HepG2 (cell line): ENCODE data around the gene GLB1L. TPM values are rescaled to one million over a fixed set of nuclear protein-coding genes. Genes with fewer than 3 reads are reported as not detected.
A peak's percentile ranks its signal among the peaks of the same experiment; 100 is the strongest.

Source experiments
- CREB1 ChIP-seq, 2 experiments: fragments of 450-650 bp in 1 of 2; IDR thresholded peaks; 2 replicates each; pipeline ENCODE4 v1.6.1; 2016 to 2017; ENCODE audit warnings: control low read depth in 1 of 2, mild to moderate bottlenecking in 1 of 2, missing compliant biosample characterization in 1 of 2, missing genetic modification characterization in 1 of 2
- MXI1 ChIP-seq: IDR thresholded peaks from 3 replicates; pipeline ENCODE4 v1.6.1; 2012; ENCODE audit warnings: low read depth, low read length, inconsistent platforms, borderline replicate concordance
- MZF1 ChIP-seq: sonication (generic); formaldehyde crosslinking; IDR thresholded peaks from 2 replicates; pipeline ENCODE4 v1.8.1; 2023; ENCODE audit warnings: mild to moderate bottlenecking, missing genetic modification reagents, borderline replicate concordance
- NAIF1 ChIP-seq: sonication (generic); formaldehyde crosslinking; IDR thresholded peaks from 2 replicates; pipeline ENCODE4 v1.5.0; 2020; ENCODE audit warnings: mild to moderate bottlenecking, missing genetic modification reagents, borderline replicate concordance
- POLR2AphosphoS2 ChIP-seq: IDR thresholded peaks from 2 replicates; pipeline ENCODE4 v1.6.1; 2011; ENCODE audit warnings: low read depth, low read length, improper control_type of control experiment
- SAP130 ChIP-seq: IDR thresholded peaks from 2 replicates; pipeline ENCODE4 v1.6.1; 2016; ENCODE audit warnings: low read depth
- SATB2 ChIP-seq: sonication (generic); formaldehyde crosslinking; IDR thresholded peaks from 2 replicates; pipeline ENCODE4 v1.5.0; 2020; ENCODE audit warnings: missing genetic modification reagents
- SMC3 ChIP-seq: IDR thresholded peaks from 2 replicates; pipeline ENCODE4 v1.6.1; 2011; ENCODE audit warnings: low read length, improper control_type of control experiment
- SNAI1 ChIP-seq: sonication (generic); formaldehyde crosslinking; IDR thresholded peaks from 2 replicates; pipeline ENCODE4 v1.5.0; 2020; ENCODE audit warnings: mild to moderate bottlenecking, missing genetic modification reagents, borderline replicate concordance
- YEATS2 ChIP-seq: sonication (generic); formaldehyde crosslinking; IDR thresholded peaks from 2 replicates; pipeline ENCODE4 v1.4.0; 2020; ENCODE audit warnings: missing genetic modification reagents, borderline replicate concordance
- ZNF30 ChIP-seq: sonication (generic); formaldehyde crosslinking; IDR thresholded peaks from 2 replicates; pipeline ENCODE4 v1.5.0; 2020; ENCODE audit warnings: mild to moderate bottlenecking, missing genetic modification reagents
- ZNF460 ChIP-seq: sonication (generic); formaldehyde crosslinking; IDR thresholded peaks from 2 replicates; pipeline ENCODE4 v1.5.1; 2020; ENCODE audit warnings: missing genetic modification reagents, mild to moderate bottlenecking, borderline replicate concordance
- polyA plus RNA-seq, 8 experiments: library from polyadenylated mRNA; depleted of rRNA in 3 of 8; stranded (reverse) in 7 of 8; unstranded in 1 of 8; fragments of >200 nt; fragmentation: Illumina TruSeq in 4 of 8; extraction: Trizol in 4 of 8; gene quantifications; 2 replicates each; pipeline versions ENCODE4 v1.2.1 to v1.2.3, GENCODE V29; 2011 to 2016; ENCODE audit warnings: low read depth in 4 of 8, missing spikeins in 1 of 8, mixed read lengths in 1 of 8; ENCODE audit not compliant: insufficient read depth in 1 of 8
- total RNA-seq, 5 experiments: library from RNA; depleted of rRNA; stranded (reverse); fragments of >200 nt; fragmentation: Illumina TruSeq; extraction: Trizol; gene quantifications; 2 replicates each; pipeline ENCODE4 v1.2.3, GENCODE V29; 2016; ENCODE audit warnings: low read depth in 1 of 5
- TF ChIP-seq, protein P1 (sequence below): sonication (generic); formaldehyde crosslinking; IDR thresholded peaks from 2 replicates; pipeline ENCODE4 v1.5.0; 2020; ENCODE audit warnings: mild to moderate bottlenecking, missing genetic modification reagents, borderline replicate concordance
- TF ChIP-seq, protein P2 (sequence below): sonication (generic); formaldehyde crosslinking; conservative IDR thresholded peaks from 2 replicates; pipeline ENCODE4 v1.4.0; 2020; ENCODE audit warnings: mild to moderate bottlenecking, missing genetic modification reagents, moderate library complexity
- TF ChIP-seq, protein P3 (sequence below): sonication (generic); formaldehyde crosslinking; IDR thresholded peaks from 2 replicates; pipeline ENCODE4 v1.5.1; 2020; ENCODE audit warnings: mild to moderate bottlenecking, missing genetic modification reagents, borderline replicate concordance

The GLB1L gene
- total and polyA plus RNA-seq, 2 of the 13 experiments (the other 11 are each of a cell fraction or from before 2014, with no cell fraction given) = 6.8 to 7.3 TPM

DNA sequence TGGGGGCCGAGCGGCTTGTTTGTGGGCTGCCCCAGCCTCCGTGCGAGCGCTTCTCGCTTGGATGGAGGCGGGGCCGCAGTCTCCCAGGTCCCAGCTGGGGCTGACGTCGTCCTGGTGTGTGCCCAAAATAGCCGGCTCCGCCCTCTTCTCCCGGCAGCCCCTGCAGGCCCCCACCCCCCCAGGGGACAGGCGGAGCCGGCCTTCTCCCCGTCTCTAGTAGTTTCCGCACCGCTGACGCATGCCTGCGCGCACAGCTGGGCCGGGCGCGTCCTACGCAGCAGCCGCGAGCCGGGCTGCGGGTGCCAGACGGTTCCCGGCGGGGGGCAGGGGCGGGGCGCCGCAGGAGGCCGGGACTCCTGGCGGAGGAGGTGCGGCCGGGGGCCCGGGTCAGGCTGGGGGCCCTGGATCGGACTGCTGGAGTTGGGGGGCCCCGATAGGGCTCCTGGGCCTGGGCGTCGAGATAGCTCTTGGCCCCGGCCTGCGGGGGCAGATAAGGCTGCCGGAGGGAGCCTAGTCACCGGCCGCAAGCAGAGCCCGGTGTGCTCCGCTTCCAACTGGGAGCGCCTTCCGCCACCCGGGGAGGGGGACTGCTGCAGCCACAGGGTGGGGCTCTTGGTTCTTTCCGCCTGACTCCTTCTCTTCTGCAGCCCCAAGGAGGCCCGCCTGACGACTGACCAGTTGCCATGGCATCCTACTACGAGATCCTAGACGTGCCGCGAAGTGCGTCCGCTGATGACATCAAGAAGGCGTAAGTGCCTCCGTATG is 34.1 kb upstream of the GLB1L start, which contains the start of gene DNAJB2 (continued):
- TF ChIP-seq YEATS2 (CRISPR knock-in tag) (peak; percentile 82; the same call in 1 of the 2 replicates), SMC3 (no peak), SATB2 (CRISPR knock-in tag) (peak; percentile 36; the same call in 1 of the 2 replicates), ZNF30 (CRISPR knock-in tag) (no peak), NAIF1 (peak; percentile 91), POLR2AphosphoS2 (no peak), CREB1 (IDR thresholded peaks at IDR 0.05) (peak; percentile 80), CREB1 (CRISPR knock-in tag; IDR thresholded peaks at IDR 0.05) (peak; percentile 60; the same call in 1 of the 2 replicates), ZNF460 (CRISPR knock-in tag) (no peak), SNAI1 (CRISPR knock-in tag) (no peak), MZF1 (CRISPR knock-in tag) (no peak), MXI1 (peak; percentile 95; the same call in 2 of the 3 replicates), SAP130 (peak; percentile 98)
- TF ChIP-seq, protein P1, sequence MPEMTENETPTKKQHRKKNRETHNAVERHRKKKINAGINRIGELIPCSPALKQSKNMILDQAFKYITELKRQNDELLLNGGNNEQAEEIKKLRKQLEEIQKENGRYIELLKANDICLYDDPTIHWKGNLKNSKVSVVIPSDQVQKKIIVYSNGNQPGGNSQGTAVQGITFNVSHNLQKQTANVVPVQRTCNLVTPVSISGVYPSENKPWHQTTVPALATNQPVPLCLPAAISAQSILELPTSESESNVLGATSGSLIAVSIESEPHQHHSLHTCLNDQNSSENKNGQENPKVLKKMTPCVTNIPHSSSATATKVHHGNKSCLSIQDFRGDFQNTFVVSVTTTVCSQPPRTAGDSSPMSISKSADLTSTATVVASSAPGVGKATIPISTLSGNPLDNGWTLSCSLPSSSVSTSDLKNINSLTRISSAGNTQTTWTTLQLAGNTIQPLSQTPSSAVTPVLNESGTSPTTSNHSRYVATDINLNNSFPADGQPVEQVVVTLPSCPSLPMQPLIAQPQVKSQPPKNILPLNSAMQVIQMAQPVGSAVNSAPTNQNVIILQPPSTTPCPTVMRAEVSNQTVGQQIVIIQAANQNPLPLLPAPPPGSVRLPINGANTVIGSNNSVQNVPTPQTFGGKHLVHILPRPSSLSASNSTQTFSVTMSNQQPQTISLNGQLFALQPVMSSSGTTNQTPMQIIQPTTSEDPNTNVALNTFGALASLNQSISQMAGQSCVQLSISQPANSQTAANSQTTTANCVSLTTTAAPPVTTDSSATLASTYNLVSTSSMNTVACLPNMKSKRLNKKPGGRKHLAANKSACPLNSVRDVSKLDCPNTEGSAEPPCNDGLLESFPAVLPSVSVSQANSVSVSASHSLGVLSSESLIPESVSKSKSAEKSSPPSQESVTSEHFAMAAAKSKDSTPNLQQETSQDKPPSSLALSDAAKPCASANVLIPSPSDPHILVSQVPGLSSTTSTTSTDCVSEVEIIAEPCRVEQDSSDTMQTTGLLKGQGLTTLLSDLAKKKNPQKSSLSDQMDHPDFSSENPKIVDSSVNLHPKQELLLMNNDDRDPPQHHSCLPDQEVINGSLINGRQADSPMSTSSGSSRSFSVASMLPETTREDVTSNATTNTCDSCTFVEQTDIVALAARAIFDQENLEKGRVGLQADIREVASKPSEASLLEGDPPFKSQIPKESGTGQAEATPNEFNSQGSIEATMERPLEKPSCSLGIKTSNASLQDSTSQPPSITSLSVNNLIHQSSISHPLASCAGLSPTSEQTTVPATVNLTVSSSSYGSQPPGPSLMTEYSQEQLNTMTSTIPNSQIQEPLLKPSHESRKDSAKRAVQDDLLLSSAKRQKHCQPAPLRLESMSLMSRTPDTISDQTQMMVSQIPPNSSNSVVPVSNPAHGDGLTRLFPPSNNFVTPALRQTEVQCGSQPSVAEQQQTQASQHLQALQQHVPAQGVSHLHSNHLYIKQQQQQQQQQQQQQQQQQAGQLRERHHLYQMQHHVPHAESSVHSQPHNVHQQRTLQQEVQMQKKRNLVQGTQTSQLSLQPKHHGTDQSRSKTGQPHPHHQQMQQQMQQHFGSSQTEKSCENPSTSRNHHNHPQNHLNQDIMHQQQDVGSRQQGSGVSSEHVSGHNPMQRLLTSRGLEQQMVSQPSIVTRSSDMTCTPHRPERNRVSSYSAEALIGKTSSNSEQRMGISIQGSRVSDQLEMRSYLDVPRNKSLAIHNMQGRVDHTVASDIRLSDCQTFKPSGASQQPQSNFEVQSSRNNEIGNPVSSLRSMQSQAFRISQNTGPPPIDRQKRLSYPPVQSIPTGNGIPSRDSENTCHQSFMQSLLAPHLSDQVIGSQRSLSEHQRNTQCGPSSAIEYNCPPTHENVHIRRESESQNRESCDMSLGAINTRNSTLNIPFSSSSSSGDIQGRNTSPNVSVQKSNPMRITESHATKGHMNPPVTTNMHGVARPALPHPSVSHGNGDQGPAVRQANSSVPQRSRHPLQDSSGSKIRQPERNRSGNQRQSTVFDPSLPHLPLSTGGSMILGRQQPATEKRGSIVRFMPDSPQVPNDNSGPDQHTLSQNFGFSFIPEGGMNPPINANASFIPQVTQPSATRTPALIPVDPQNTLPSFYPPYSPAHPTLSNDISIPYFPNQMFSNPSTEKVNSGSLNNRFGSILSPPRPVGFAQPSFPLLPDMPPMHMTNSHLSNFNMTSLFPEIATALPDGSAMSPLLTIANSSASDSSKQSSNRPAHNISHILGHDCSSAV = no peak; the same call in 1 of the 2 replicates
- TF ChIP-seq, protein P2, sequence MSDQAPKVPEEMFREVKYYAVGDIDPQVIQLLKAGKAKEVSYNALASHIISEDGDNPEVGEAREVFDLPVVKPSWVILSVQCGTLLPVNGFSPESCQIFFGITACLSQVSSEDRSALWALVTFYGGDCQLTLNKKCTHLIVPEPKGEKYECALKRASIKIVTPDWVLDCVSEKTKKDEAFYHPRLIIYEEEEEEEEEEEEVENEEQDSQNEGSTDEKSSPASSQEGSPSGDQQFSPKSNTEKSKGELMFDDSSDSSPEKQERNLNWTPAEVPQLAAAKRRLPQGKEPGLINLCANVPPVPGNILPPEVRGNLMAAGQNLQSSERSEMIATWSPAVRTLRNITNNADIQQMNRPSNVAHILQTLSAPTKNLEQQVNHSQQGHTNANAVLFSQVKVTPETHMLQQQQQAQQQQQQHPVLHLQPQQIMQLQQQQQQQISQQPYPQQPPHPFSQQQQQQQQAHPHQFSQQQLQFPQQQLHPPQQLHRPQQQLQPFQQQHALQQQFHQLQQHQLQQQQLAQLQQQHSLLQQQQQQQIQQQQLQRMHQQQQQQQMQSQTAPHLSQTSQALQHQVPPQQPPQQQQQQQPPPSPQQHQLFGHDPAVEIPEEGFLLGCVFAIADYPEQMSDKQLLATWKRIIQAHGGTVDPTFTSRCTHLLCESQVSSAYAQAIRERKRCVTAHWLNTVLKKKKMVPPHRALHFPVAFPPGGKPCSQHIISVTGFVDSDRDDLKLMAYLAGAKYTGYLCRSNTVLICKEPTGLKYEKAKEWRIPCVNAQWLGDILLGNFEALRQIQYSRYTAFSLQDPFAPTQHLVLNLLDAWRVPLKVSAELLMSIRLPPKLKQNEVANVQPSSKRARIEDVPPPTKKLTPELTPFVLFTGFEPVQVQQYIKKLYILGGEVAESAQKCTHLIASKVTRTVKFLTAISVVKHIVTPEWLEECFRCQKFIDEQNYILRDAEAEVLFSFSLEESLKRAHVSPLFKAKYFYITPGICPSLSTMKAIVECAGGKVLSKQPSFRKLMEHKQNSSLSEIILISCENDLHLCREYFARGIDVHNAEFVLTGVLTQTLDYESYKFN (CRISPR knock-in tag) = peak; percentile 69
- TF ChIP-seq, protein P3, sequence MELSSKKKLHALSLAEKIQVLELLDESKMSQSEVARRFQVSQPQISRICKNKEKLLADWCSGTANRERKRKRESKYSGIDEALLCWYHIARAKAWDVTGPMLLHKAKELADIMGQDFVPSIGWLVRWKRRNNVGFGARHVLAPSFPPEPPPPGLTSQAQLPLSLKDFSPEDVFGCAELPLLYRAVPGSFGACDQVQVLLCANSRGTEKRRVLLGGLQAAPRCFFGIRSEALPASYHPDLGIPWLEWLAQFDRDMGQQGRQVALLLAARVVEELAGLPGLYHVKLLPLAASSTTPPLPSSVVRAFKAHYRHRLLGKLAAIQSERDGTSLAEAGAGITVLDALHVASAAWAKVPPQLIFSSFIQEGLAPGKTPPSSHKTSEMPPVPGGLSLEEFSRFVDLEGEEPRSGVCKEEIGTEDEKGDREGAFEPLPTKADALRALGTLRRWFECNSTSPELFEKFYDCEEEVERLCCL (CRISPR knock-in tag) = no peak
